IMR-90 (cell line): ENCODE data around the gene SSX4.
"Not testable (repeated sequence)": the region's sequence is repeated elsewhere in the genome, so short reads cannot be mapped to it uniquely, and the experiment has no call there.

Experiments
- CEBPB ChIP-seq: IDR thresholded peaks from 2 replicates; pipeline ENCODE4 v1.6.1; 2012; ENCODE audit warnings: low read depth, low read length, improper control_type of control experiment
- CTCF ChIP-seq: conservative IDR thresholded peaks from 2 replicates; pipeline ENCODE4 v1.5.1; 2012; ENCODE audit warnings: mild to moderate bottlenecking, low read depth, low read length, improper control_type of control experiment
- MAFK ChIP-seq: IDR thresholded peaks from 2 replicates; pipeline ENCODE4 v1.6.1; 2012; ENCODE audit warnings: low read depth, low read length, improper control_type of control experiment
- MAZ ChIP-seq: IDR thresholded peaks from 2 replicates; pipeline ENCODE4 v1.6.1; 2012; ENCODE audit warnings: low read depth, mild to moderate bottlenecking, low read length, improper control_type of control experiment, moderate library complexity, borderline replicate concordance
- MXI1 ChIP-seq: IDR thresholded peaks from 2 replicates; pipeline ENCODE4 v1.6.1; 2012; ENCODE audit warnings: low read depth, mild to moderate bottlenecking, low read length, moderate library complexity, borderline replicate concordance

DNA sequence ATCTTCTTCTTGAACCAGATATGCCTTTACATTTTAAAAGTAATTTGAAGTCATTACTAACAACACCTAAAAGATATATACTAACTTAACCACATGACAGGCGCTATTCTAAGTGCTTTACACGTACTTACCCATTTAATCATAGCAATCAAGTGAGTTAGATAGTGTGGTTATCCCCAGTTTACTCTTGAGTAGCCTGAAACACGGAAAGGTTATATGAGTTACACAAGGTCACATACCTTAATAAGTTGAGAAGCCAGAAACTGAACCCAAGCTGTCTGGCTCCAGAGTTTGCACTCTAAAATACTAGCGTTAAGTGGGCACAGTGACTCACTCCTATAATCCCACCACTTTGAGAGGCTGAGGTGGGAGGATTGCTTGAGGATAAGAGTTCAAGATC is 46.8 kb downstream of the SSX4 start:
- TF ChIP-seq CTCF, MXI1, CEBPB, MAFK, MAZ: not testable (repeated sequence)
